ENCODE data around the gene KPNA6. TPM values are rescaled to one million over a fixed set of nuclear protein-coding genes. Genes with fewer than 3 reads are reported as not detected.

The KPNA6 gene
- total and polyA plus RNA-seq, 9 of the 15 experiments (the other 6 are each of a cell fraction or from before 2014, with no cell fraction given), result 20.1 to 54.6 (median 32.2) TPM

DNA sequence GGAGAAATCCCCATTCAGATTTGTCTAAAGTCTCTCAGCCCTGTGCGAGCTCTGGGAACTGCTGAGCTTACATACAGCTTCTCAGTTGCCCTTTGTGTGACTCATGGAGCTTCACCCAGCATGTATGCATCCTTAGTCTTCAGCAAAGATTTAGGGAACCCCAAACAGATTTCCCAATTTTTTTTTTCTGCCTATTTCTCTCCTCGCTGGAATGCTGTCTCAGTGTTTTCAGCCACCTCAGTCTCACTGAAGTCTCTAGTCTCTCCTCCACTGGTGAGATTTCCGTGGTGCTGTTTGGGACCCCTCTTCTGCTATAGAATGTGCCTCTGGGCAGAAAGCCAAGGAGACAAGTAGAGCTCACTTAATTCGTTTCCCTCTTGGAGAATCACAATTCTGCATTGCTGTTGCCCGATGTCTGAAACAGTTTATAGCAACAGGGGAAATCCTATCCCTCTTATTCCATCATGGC, 43.5 kb downstream of the KPNA6 start:
- H2AFZ ChIP-seq (ENCODE audit: low read depth, low read length), result no peak overlapping the region
- TF ChIP-seq DIDO1 (tag; IDR thresholded peaks at IDR 0.05; ENCODE audit: low read depth) (no peak), NFIC (IDR thresholded peaks at IDR 0.05) (peak; percentile 38; the same call in 1 of the 2 replicates)
- no peak for DNase-seq (ENCODE audit: extremely low read depth in 1 of 4, low spot score in 3 of 4)
- no peaks in the 10 kb centered on the region for H3K27me3 ChIP-seq (ENCODE audit: control insufficient read depth in 2 of 2, insufficient read depth in 2 of 2, low read length in 2 of 2)
- in situ Hi-C loops (cut with MboI) (no loop called here), intact Hi-C loops (cut with micrococcal nuclease) (no loop called here)
- no peaks in the 10 kb centered on the region for H3K9me1 ChIP-seq (ENCODE audit: control insufficient read depth, insufficient read depth, low read length)
- no peak overlapping the region for H3K4me2 ChIP-seq (ENCODE audit: insufficient read depth, low read length)
- ChIA-PET CTCF (ENCODE audit: low intra/inter-chr PET ratio) (no interaction called here), POLR2A (interaction anchor here (0.5 to 0.7 kb wide), 2 partner anchors 9 to 13 kb away, joined by 3 to 5 read pairs; no protein-coding TSS in a partner anchor)
- 70% methylated on average over 5 of the region's 5 CpGs for WGBS (ENCODE audit: insufficient coverage, low coverage, missing lambda C conversion rate)
- H4K20me1 ChIP-seq (replicated peaks; ENCODE audit: control insufficient read depth, insufficient read depth, low read length), result no peaks in the 10 kb centered on the region
- no TSS peak for BruUV-seq (replicated peaks)
- H3K4me3 ChIP-seq, result no peak overlapping the region
- peak; percentile 43; the same call in 1 of the 3 replicates for ATAC-seq
- H3K27ac ChIP-seq (ENCODE audit: extremely low read depth, low read depth, low read length), result no peak overlapping the region
- H3K9me3 ChIP-seq (replicated peaks; ENCODE audit: control insufficient read depth, insufficient read depth, low read depth, low read length), result peaks cover 9% of the 10 kb centered on the region
- no peak overlapping the region for H3K9ac ChIP-seq (ENCODE audit: insufficient read depth in 1 of 2, low read depth in 2 of 2, low read length in 2 of 2)
- no peak for FAIRE-seq
- peaks cover 32% of the 10 kb centered on the region; the same call in 2 of the 3 replicates for H3K36me3 ChIP-seq (ENCODE audit: control insufficient read depth, insufficient read depth, low read length)
- H3K4me1 ChIP-seq (replicated peaks in 1 of 2; ENCODE audit: control insufficient read depth in 2 of 2, insufficient read depth in 2 of 2, low read length in 2 of 2), result no peaks in the 10 kb centered on the region
- peaks cover 69% of the 10 kb centered on the region for H3K79me2 ChIP-seq (ENCODE audit: control insufficient read depth, insufficient read depth, low read length)

DNA sequence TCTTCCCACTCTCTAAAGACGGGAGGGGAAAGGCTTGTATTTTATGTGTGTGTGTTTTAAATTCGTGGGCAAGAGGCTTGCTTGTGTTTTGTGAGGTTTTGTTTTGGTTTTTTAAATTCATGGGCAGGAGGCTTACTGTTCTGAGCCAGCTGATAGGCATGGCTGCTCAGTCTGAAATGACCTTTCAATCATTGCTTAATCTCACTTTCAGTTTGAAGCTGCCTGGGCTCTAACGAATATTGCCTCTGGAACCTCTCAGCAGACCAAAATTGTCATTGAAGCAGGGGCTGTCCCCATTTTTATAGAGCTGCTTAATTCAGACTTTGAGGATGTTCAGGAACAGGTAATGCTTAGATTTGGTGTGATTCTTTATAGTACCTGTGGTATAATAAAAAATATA, 51.3 kb downstream of the KPNA6 start:
- ATAC-seq (no peak), DNase-seq (ENCODE audit: extremely low read depth in 1 of 4, low spot score in 3 of 4) (no peak), FAIRE-seq (no peak)
- intact Hi-C loops (cut with micrococcal nuclease) (no loop called here), in situ Hi-C loops (cut with MboI) (no loop called here)
- no peaks in the 10 kb centered on the region for H3K27me3 ChIP-seq (ENCODE audit: control insufficient read depth in 2 of 2, insufficient read depth in 2 of 2, low read length in 2 of 2)
- peaks cover 89% of the 10 kb centered on the region for H3K36me3 ChIP-seq (ENCODE audit: control insufficient read depth, insufficient read depth, low read length)
- no peaks in the 10 kb centered on the region for H3K4me1 ChIP-seq (replicated peaks in 1 of 2; ENCODE audit: control insufficient read depth in 2 of 2, insufficient read depth in 2 of 2, low read length in 2 of 2)
- no TSS peak for BruUV-seq (replicated peaks)
- no peaks in the 10 kb centered on the region for H3K79me2 ChIP-seq (ENCODE audit: control insufficient read depth, insufficient read depth, low read length)
- H4K20me1 ChIP-seq (replicated peaks; ENCODE audit: control insufficient read depth, insufficient read depth, low read length), result no peaks in the 10 kb centered on the region
- H3K9me1 ChIP-seq (ENCODE audit: control insufficient read depth, insufficient read depth, low read length), result no peaks in the 10 kb centered on the region
- TF ChIP-seq MAZ (CRISPR knock-in tag; conservative IDR thresholded peaks at IDR 0.05 in 1 of 2, IDR thresholded peaks at IDR 0.05 in 1 of 2), result no peak
- TF ChIP-seq ZNF586 (CRISPR knock-in tag; conservative IDR thresholded peaks at IDR 0.05), result no peak
- no peak for TF ChIP-seq BHLHE40 (IDR thresholded peaks at IDR 0.05; ENCODE audit: low read length)
- TF ChIP-seq GTF2E2 (tag; IDR thresholded peaks at IDR 0.05), result no peak
- TF ChIP-seq, protein P1, sequence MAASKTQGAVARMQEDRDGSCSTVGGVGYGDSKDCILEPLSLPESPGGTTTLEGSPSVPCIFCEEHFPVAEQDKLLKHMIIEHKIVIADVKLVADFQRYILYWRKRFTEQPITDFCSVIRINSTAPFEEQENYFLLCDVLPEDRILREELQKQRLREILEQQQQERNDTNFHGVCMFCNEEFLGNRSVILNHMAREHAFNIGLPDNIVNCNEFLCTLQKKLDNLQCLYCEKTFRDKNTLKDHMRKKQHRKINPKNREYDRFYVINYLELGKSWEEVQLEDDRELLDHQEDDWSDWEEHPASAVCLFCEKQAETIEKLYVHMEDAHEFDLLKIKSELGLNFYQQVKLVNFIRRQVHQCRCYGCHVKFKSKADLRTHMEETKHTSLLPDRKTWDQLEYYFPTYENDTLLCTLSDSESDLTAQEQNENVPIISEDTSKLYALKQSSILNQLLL (CRISPR knock-in tag; IDR thresholded peaks at IDR 0.05; ENCODE audit: borderline replicate concordance), result no peak
- TF ChIP-seq CBX3 (IDR thresholded peaks at IDR 0.05; ENCODE audit: borderline replicate concordance in 1 of 2, low read length in 2 of 2), result no peak
- TF ChIP-seq NBN (IDR thresholded peaks at IDR 0.05; ENCODE audit: low read depth), result no peak
- TF ChIP-seq, protein P2, sequence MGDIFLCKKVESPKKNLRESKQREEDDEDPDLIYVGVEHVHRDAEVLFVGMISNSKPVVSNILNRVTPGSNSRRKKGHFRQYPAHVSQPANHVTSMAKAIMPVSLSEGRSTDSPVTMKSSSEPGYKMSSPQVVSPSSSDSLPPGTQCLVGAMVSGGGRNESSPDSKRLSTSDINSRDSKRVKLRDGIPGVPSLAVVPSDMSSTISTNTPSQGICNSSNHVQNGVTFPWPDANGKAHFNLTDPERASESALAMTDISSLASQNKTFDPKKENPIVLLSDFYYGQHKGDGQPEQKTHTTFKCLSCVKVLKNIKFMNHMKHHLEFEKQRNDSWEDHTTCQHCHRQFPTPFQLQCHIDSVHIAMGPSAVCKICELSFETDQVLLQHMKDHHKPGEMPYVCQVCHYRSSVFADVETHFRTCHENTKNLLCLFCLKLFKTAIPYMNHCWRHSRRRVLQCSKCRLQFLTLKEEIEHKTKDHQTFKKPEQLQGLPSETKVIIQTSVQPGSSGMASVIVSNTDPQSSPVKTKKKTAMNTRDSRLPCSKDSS (IDR thresholded peaks at IDR 0.05; ENCODE audit: low read depth, partially characterized antibody), result no peak
- no peak for TF ChIP-seq NCOA6 (IDR thresholded peaks at IDR 0.05)
- H3K9me3 ChIP-seq (replicated peaks; ENCODE audit: control insufficient read depth, insufficient read depth, low read depth, low read length), result no peaks in the 10 kb centered on the region
- no peak overlapping the region for H2AFZ ChIP-seq (ENCODE audit: low read depth, low read length)
- POLR2A ChIA-PET, result interaction anchor here (0.7 to 0.8 kb wide), 3 partner anchors 9 to 48 kb away, joined by 3 to 4 read pairs (median 3); no protein-coding TSS in a partner anchor
- H3K27ac ChIP-seq (ENCODE audit: extremely low read depth, low read depth, low read length), result no peak overlapping the region
- H3K4me3 ChIP-seq, result no peak overlapping the region
- WGBS (ENCODE audit: insufficient coverage, low coverage, missing lambda C conversion rate), result 66% methylated on average over 3 of the region's 3 CpGs
- no peak overlapping the region for H3K9ac ChIP-seq (ENCODE audit: insufficient read depth in 1 of 2, low read depth in 2 of 2, low read length in 2 of 2)
- CTCF ChIA-PET (ENCODE audit: low intra/inter-chr PET ratio), result no interaction called here
- no peak overlapping the region for H3K4me2 ChIP-seq (ENCODE audit: insufficient read depth, low read length)
